ENCODE results near the gene HAPLN1.

The HAPLN1 gene

DNA sequence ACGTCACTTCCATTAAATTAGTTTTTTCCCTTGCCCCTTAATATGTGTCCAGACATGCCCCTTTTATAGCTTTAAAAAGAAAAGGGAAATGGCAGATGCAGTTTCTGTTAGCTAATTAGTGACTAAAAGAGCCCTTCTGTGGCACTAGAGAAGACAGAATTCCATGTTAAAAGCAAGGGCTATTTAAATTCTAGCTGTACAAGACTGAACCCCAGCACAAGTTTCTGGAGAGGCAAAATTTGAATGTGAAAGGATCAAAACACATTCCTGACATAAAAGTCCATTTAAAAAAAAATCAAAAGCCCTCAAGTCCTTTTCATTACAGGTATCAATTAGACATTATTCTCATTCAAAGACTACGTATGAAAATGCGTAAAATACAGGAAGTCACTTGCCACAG is 78.7 kb downstream of the HAPLN1 start:
- DNase-seq (ENCODE audit: low read depth in 2 of 2): no peak

- no peak for DNase-seq (ENCODE audit: low read depth in 2 of 2)
These were observed 80.7 kb downstream of the HAPLN1 start for GRCh38 chr5:83639911-83640310.

DNA sequence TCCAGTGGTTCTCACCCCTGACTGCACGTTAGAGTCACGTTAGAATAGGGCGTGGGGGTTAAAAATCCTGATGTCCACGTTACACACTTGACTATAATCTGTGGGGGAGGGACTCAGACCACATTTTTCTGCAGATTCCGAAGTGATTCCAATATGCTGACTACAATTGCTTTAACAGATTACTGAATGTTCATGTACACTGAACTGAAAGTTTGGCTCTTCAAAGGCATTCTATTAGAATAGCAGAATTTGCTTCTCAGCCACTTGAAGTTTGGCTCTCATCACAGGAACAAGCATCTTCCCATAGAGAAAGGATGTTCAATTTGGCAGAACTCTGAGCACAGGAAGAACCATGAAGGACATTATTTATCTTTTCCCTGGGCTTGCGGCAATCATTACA is 84.5 kb downstream of the HAPLN1 start:
- DNase-seq (ENCODE audit: low read depth in 2 of 2): no peak

DNA sequence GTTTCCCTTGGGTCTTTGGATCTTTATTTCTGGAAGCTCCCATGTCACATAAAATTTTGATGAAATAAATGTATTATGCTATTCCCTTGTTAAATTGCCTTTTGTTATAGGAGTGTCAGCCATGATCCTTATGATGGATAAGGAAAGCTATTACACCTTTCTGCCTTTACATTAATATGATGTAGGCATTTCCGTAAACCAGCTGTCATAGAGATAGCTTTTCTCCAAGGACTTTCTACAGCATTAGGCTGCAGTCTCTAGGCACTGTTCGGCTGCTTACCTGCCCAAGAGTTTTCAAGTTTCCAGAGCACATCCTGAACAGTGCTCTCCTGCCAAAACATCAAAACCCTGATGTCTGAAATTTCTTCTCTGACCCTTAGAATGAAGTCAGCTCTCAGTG is 87.4 kb downstream of the HAPLN1 start:
- DNase-seq (ENCODE audit: low read depth in 2 of 2): no peak

GRCh38 chr5:83632874-83633273 is 87.8 kb downstream of the HAPLN1 start:
- no peak for DNase-seq (ENCODE audit: low read depth in 2 of 2)

GRCh38 chr5:83628360-83628759 is 92.3 kb downstream of the HAPLN1 start:
- DNase-seq (ENCODE audit: low read depth in 2 of 2): no peak

- no peak for DNase-seq (ENCODE audit: low read depth in 2 of 2)
These were observed 105.8 kb downstream of the HAPLN1 start for GRCh38 chr5:83614841-83615240.

- DNase-seq (ENCODE audit: low read depth in 2 of 2): no peak
These were observed 112.5 kb downstream of the HAPLN1 start for GRCh38 chr5:83608122-83608521.

- DNase-seq (ENCODE audit: low read depth in 2 of 2): no peak
These were observed 125.4 kb downstream of the HAPLN1 start for GRCh38 chr5:83595217-83595616.

DNA sequence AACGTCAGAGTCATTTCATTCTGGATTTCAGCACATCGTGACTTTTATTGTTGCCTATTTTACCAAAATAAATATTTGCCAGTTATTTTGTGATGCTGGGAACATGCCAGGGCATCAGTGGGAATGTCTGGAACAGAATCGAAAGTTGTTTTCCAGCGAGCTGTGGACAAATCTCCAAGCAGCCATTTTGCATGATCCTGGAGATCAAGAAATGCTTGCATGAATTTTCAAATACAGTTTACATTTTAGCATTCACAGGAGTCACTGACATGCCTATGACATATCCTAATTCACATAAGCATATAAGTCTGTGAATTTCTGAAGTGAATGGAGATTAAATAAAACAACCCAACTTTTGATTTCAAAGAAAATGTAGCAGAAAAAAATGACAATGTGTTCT is 129.7 kb downstream of the HAPLN1 start:
- no peak for DNase-seq (ENCODE audit: low read depth in 2 of 2)

DNA sequence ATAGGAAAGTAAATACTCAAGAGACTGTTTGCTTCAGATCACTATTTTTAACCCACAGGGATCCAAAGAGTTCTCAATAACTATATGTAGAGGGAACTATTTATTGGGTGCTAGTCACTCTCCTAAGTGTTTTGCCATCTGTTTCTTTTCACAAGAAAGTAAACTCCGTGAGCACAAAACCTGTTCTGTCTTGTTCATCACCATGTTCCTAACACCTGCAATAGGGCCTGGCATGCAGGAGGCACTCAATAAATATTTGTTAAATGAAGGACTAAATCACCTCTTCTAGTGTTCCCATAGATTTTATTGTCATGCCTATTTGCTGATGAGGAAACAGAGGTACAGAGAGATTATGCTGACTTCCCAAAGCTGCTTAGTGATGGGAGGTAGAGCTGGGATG is 130.9 kb downstream of the HAPLN1 start:
- DNase-seq (ENCODE audit: low read depth in 2 of 2): no peak

All from activated CD4-positive, alpha-beta T cell treated with anti-CD3 and anti-CD28 coated beads for 24 hours (primary cell).